H1 (cell line): ENCODE data around the gene PRG3. TPM values are rescaled to one million over a fixed set of nuclear protein-coding genes. Genes with fewer than 3 reads are reported as not detected.

Source experiments
- CTCF ChIA-PET: fragments of 300-600 bp; sonication (Branson Sonifier 250); formaldehyde crosslinking; loops from one replicate; lab custom pipeline; 2021; ENCODE audit not compliant: partially characterized antibody; lab: Charles Lee
- POLR2A ChIA-PET: fragments of 300-600 bp; sonication (Branson Sonifier 250); formaldehyde crosslinking; loops from one replicate; lab custom pipeline; 2021; ENCODE audit warnings: inconsistent platforms; ENCODE audit not compliant: partially characterized antibody; lab: Charles Lee
- DNase-seq, 2 experiments: peaks; one replicate each; pipeline versions ENCODE4 v3.0.0 to v3.0.0-alpha.2; 2010 to 2022; ENCODE audit warnings: low spot score in 2 of 2, low read depth in 1 of 2, mixed read lengths in 1 of 2
- FAIRE-seq: peaks from 2 replicates; lab custom pipeline; 2011; peaks lifted over from hg19 to GRCh38; lab: Jason Lieb, UNC
- H2AFZ ChIP-seq: 2 replicates; pipeline ENCODE4 v1.8.1; 2012; ENCODE audit warnings: low read length, inconsistent platforms
- H2AK5ac ChIP-seq: 2 replicates; pipeline ENCODE4 v1.6.1; 2013; ENCODE audit warnings: low read depth, low read length
- H2BK120ac ChIP-seq: replicated peaks from 2 replicates; pipeline ENCODE3; 2013; ENCODE audit warnings: low read depth, low read length, inconsistent platforms
- H2BK12ac ChIP-seq: 2 replicates; pipeline ENCODE4 v1.6.1; 2013; ENCODE audit warnings: low read depth, low read length
- H2BK15ac ChIP-seq: 2 replicates; pipeline ENCODE4 v1.6.1; 2013; ENCODE audit warnings: low read length
- H2BK20ac ChIP-seq: 2 replicates; pipeline ENCODE4 v1.6.1; 2013; ENCODE audit warnings: low read length
- H2BK5ac ChIP-seq: 2 replicates; pipeline ENCODE4 v1.6.1; 2013; ENCODE audit warnings: low read depth, low read length
- H3K14ac ChIP-seq: 2 replicates; pipeline ENCODE4 v1.6.1; 2013; ENCODE audit warnings: inconsistent platforms; ENCODE audit not compliant: insufficient read length
- H3K18ac ChIP-seq: 2 replicates; pipeline ENCODE4 v1.6.1; 2013; ENCODE audit warnings: low read length; ENCODE audit errors: extremely low read depth
- H3K23ac ChIP-seq: 2 replicates; pipeline ENCODE4 v1.6.1; 2013; ENCODE audit warnings: inconsistent platforms; ENCODE audit not compliant: insufficient read length
- H3K23me2 ChIP-seq: 2 replicates; pipeline ENCODE4 v1.6.1; 2013; ENCODE audit warnings: low read depth, low read length
- H3K27ac ChIP-seq: 2 replicates; pipeline ENCODE4 v1.6.1; 2011; ENCODE audit warnings: low read depth, low read length, inconsistent platforms
- H3K27me3 ChIP-seq, 4 experiments: replicated peaks in 1 of 4; 1 replicate in 1 of 4; 2 replicates in 3 of 4; pipeline versions ENCODE4 v1.6.1 to v1.8.1; 2011 to 2013; ENCODE audit warnings: low read length in 3 of 4, mild to moderate bottlenecking in 3 of 4, inconsistent platforms in 2 of 4, mixed read lengths in 2 of 4, moderate library complexity in 1 of 4; ENCODE audit not compliant: control insufficient read depth in 3 of 4, insufficient read depth in 3 of 4; ENCODE audit errors: extremely low read depth in 1 of 4
- H3K36me3 ChIP-seq, 4 experiments: 2 replicates each; pipeline versions ENCODE4 v1.6.1 to v1.8.1; 2011 to 2013; ENCODE audit warnings: mild to moderate bottlenecking in 4 of 4, low read length in 3 of 4, moderate library complexity in 2 of 4, control low read depth in 1 of 4, inconsistent platforms in 1 of 4; ENCODE audit not compliant: insufficient read depth in 4 of 4, control insufficient read depth in 2 of 4
- H3K4ac ChIP-seq: replicated peaks from 2 replicates; pipeline ENCODE3; 2013; ENCODE audit warnings: low read length, low read depth, mixed read lengths, inconsistent platforms; ENCODE audit not compliant: insufficient read length
- H3K4me1 ChIP-seq, 4 experiments: replicated peaks in 1 of 4; 1 replicate in 1 of 4; 2 replicates in 3 of 4; pipeline versions ENCODE4 v1.6.1 to v1.8.1; 2011 to 2013; ENCODE audit warnings: low read length in 3 of 4, inconsistent platforms in 2 of 4, mixed read lengths in 1 of 4; ENCODE audit not compliant: insufficient read depth in 4 of 4, control insufficient read depth in 3 of 4
- H3K4me2 ChIP-seq, 2 experiments: 2 replicates each; pipeline versions ENCODE4 v1.6.1 to v1.8.1; 2011 to 2013; ENCODE audit warnings: low read depth in 2 of 2, low read length in 2 of 2, control low read depth in 1 of 2, inconsistent platforms in 1 of 2, mild to moderate bottlenecking in 1 of 2; ENCODE audit not compliant: insufficient read depth in 1 of 2
- H3K4me3 ChIP-seq, 4 experiments: fragments of 200-600, 300-600 bp in 1 of 4; sonication (generic), shearing (Covaris generic), sonication (Bioruptor Twin) in 1 of 4; 2 replicates each; pipeline versions ENCODE4 v1.5.1 to v1.8.1; 2011 to 2016; ENCODE audit warnings: low read length in 4 of 4, low read depth in 3 of 4, control low read depth in 2 of 4, inconsistent platforms in 2 of 4, mild to moderate bottlenecking in 2 of 4, mixed read lengths in 1 of 4, moderate library complexity in 1 of 4; ENCODE audit not compliant: insufficient read depth in 2 of 4; ENCODE audit errors: extremely low read depth in 1 of 4
- H3K56ac ChIP-seq: replicated peaks from 2 replicates; pipeline ENCODE3; 2013; ENCODE audit warnings: low read depth, mild to moderate bottlenecking, mixed read lengths, low read length, inconsistent platforms; ENCODE audit not compliant: insufficient read length
- H3K79me1 ChIP-seq: 2 replicates; pipeline ENCODE4 v1.6.1; 2013; ENCODE audit warnings: low read depth, low read length, control low read depth
- H3K79me2 ChIP-seq, 2 experiments: 2 replicates each; pipeline versions ENCODE4 v1.6.1 to v1.8.1; 2012 to 2013; ENCODE audit warnings: low read length in 2 of 2, mild to moderate bottlenecking in 2 of 2, inconsistent platforms in 1 of 2; ENCODE audit not compliant: insufficient read depth in 2 of 2, control insufficient read depth in 1 of 2
- H3K9ac ChIP-seq, 4 experiments: replicated peaks in 1 of 4; 1 replicate in 1 of 4; 2 replicates in 3 of 4; pipeline versions ENCODE4 v1.6.1 to v1.8.1; 2011 to 2013; ENCODE audit warnings: low read depth in 3 of 4, low read length in 3 of 4, control low read depth in 2 of 4, mild to moderate bottlenecking in 2 of 4, moderate library complexity in 2 of 4, inconsistent platforms in 1 of 4; ENCODE audit errors: extremely low read depth in 1 of 4
- H3K9me3 ChIP-seq, 2 experiments: 2 replicates each; pipeline versions ENCODE4 v1.6.1 to v1.8.1; 2012 to 2013; ENCODE audit warnings: mild to moderate bottlenecking in 2 of 2, moderate library complexity in 2 of 2, control low read depth in 1 of 2, inconsistent platforms in 1 of 2, low read depth in 1 of 2, low read length in 1 of 2, mixed read lengths in 1 of 2; ENCODE audit not compliant: insufficient read depth in 2 of 2
- H4K20me1 ChIP-seq, 2 experiments: replicated peaks in 1 of 2; 2 replicates each; pipeline versions ENCODE3 to v1.8.1; 2011 to 2013; ENCODE audit warnings: inconsistent platforms in 2 of 2, low read length in 2 of 2, mild to moderate bottlenecking in 1 of 2; ENCODE audit not compliant: insufficient read depth in 2 of 2, control insufficient read depth in 1 of 2
- H4K5ac ChIP-seq: 2 replicates; pipeline ENCODE4 v1.6.1; 2013; ENCODE audit warnings: low read length, low read depth, mixed read lengths, inconsistent platforms; ENCODE audit not compliant: insufficient read length
- H4K8ac ChIP-seq: 2 replicates; pipeline ENCODE4 v1.8.0; 2013; ENCODE audit warnings: mild to moderate bottlenecking, moderate library complexity, low read length, inconsistent platforms; ENCODE audit not compliant: insufficient read depth; ENCODE audit errors: extremely low read depth
- H4K91ac ChIP-seq: replicated peaks from 2 replicates; pipeline ENCODE3; 2013; ENCODE audit warnings: low read length, mixed read lengths, inconsistent platforms; ENCODE audit not compliant: insufficient read length
- ASH2L ChIP-seq: fragments of 200-600, 300-600 bp; sonication (generic); IDR thresholded peaks from one replicate; pipeline ENCODE4 v1.7.1; 2017; ENCODE audit warnings: low read length
- BACH1 ChIP-seq: IDR thresholded peaks from 2 replicates; pipeline ENCODE4 v1.6.1; 2012; ENCODE audit warnings: low read length, improper control_type of control experiment
- BCL11A ChIP-seq, 2 experiments: IDR thresholded peaks; one replicate each; pipeline ENCODE4 v1.6.1; 2011; ENCODE audit warnings: low read depth in 2 of 2, low read length in 2 of 2, mild to moderate bottlenecking in 2 of 2
- CTBP2 ChIP-seq: IDR thresholded peaks from 2 replicates; pipeline ENCODE4 v1.7.0; 2011; ENCODE audit warnings: borderline replicate concordance, mild to moderate bottlenecking, moderate library complexity, mixed read lengths, low read length; ENCODE audit not compliant: insufficient read depth, insufficient read length
- FOSL1 ChIP-seq: IDR thresholded peaks from 2 replicates; pipeline ENCODE4 v1.6.1; 2011; ENCODE audit warnings: mild to moderate bottlenecking, low read depth, low read length, moderate library complexity; ENCODE audit not compliant: insufficient read depth
- RAD21 ChIP-seq, 2 experiments: IDR thresholded peaks in 1 of 2; conservative IDR thresholded peaks in 1 of 2; 2 replicates each; pipeline ENCODE4 v1.6.1; 2011; ENCODE audit warnings: low read depth in 2 of 2, low read length in 2 of 2, improper control_type of control experiment in 1 of 2, inconsistent platforms in 1 of 2, mild to moderate bottlenecking in 1 of 2, moderate library complexity in 1 of 2
- SIX5 ChIP-seq: IDR thresholded peaks from 2 replicates; pipeline ENCODE4 v1.6.1; 2011; ENCODE audit warnings: mild to moderate bottlenecking, low read depth, low read length
- SP2 ChIP-seq: IDR thresholded peaks from 2 replicates; pipeline ENCODE4 v1.6.1; 2012; ENCODE audit warnings: mild to moderate bottlenecking, low read length, inconsistent platforms
- USF2 ChIP-seq: IDR thresholded peaks from 2 replicates; pipeline ENCODE4 v1.6.1; 2011; ENCODE audit warnings: low read length, improper control_type of control experiment
- YY1 ChIP-seq: IDR thresholded peaks from 2 replicates; pipeline ENCODE4 v1.6.1; 2011; ENCODE audit warnings: low read depth, mild to moderate bottlenecking, low read length
- WGBS, 2 experiments: shearing (Covaris generic) in 1 of 2; methylation state at CpG; one replicate each; pipeline versions ENCODE4 v1.1.6 to v1.1.7; 2013 to 2015; ENCODE audit warnings: low lambda C conversion rate in 2 of 2, mixed read lengths in 2 of 2, inconsistent platforms in 1 of 2, low coverage in 1 of 2, missing lambda C conversion rate in 1 of 2; ENCODE audit not compliant: insufficient replicate concordance in 2 of 2, insufficient coverage in 1 of 2, insufficient read length in 1 of 2; ENCODE audit errors: extremely low coverage in 1 of 2, missing lambda C conversion rate in 1 of 2; 5-methylcytosine and 5-hydroxymethylcytosine counted together
- polyA plus RNA-seq, 7 experiments: library from polyadenylated mRNA; depleted of rRNA in 3 of 7; stranded (reverse) in 5 of 7; unstranded in 2 of 7; fragments of >200 nt in 5 of 7; fragments of 200-250 nt in 2 of 7; gene quantifications; 1 replicate in 5 of 7; 2 replicates in 1 of 7; 4 replicates in 1 of 7; pipeline versions ENCODE4 v1.2.1 to v1.2.3, GENCODE V29; 2011 to 2013; ENCODE audit warnings: missing spikeins in 2 of 7, mixed read lengths in 2 of 7
- total RNA-seq: library from RNA; stranded (reverse); fragmentation: NEBNext Ultra II Directional; extraction: Animal tissue kit (Norgen Biotek cat#: 25700); gene quantifications from 2 replicates; pipeline ENCODE4 v1.2.1, GENCODE V29; 2021

PRG3 gene
- total and polyA plus RNA-seq, 2 of the 8 experiments (the other 6 are each of a cell fraction or from before 2014, with no cell fraction given): not detected

GRCh38 chr11:57358991-57359390 is 22.0 kb downstream of the PRG3 start:
- Histone ChIP-seq H2AFZ (no peak overlapping the region), H2BK15ac (no peak overlapping the region)
- FAIRE-seq: no peak

More at GRCh38 chr11:57358991-57359390, 22.0 kb downstream of the PRG3 start:
- TF ChIP-seq RAD21 (IDR thresholded peaks at IDR 0.05 in 1 of 2, conservative IDR thresholded peaks at IDR 0.05 in 1 of 2; ENCODE audit: low read depth in 2 of 2, low read length in 2 of 2) (no peak), YY1 (no peak), FOSL1 (no peak), USF2 (no peak), SP2 (no peak), BCL11A (IDR thresholded peaks at IDR 0.05; ENCODE audit: low read depth in 2 of 2, low read length in 2 of 2) (no peak), CTBP2 (no peak), SIX5 (no peak), BACH1 (no peak), ASH2L (no peak)
- CTCF ChIA-PET: interaction anchor here (0.5 to 4.9 kb wide), 10 partner anchors 8 to 167 kb away, joined by 3 to 24 read pairs (median 6); no protein-coding TSS in a partner anchor
- no peak overlapping the region for H3K4ac ChIP-seq
- WGBS, 2 experiments: 83% methylated on average over 8 of the region's 9 CpGs; no CpG with 5 or more reads in 1 of the 2 experiments
- H3K4me3 ChIP-seq: no peak overlapping the region
- H3K9ac ChIP-seq: no peak overlapping the region
- H3K36me3 ChIP-seq: no peaks in the 10 kb centered on the region
- no peak overlapping the region for H3K23ac ChIP-seq
- peaks cover 0 to 6% (median 1%) of the 10 kb centered on the region in 4 experiments; a peak in 3 of 7 replicates for H3K4me1 ChIP-seq
- no peak overlapping the region for H3K27ac ChIP-seq
- no peak overlapping the region for H3K18ac ChIP-seq
- H2BK5ac ChIP-seq: 0 out of 2 replicates have a peak overlapping the region, but pooled peaks have one; percentile 24
- H2AK5ac ChIP-seq: no peak overlapping the region
- no peak overlapping the region for H2BK12ac ChIP-seq
- H3K14ac ChIP-seq: no peak overlapping the region
- no peaks in the 10 kb centered on the region for H3K79me2 ChIP-seq
- H4K91ac ChIP-seq: no peak overlapping the region
- H4K20me1 ChIP-seq: no peaks in the 10 kb centered on the region
- H3K9me3 ChIP-seq: no peaks in the 10 kb centered on the region
- POLR2A ChIA-PET: interaction anchor here (1.6 kb wide), 1 partner anchor 47 kb away, joined by 5 read pairs; no protein-coding TSS in a partner anchor
- no peak overlapping the region for H2BK120ac ChIP-seq
- H3K23me2 ChIP-seq: no peaks in the 10 kb centered on the region; the same call in 1 of the 2 replicates
- no peaks in the 10 kb centered on the region; a peak in 1 of 7 replicates for H3K27me3 ChIP-seq
- no peak overlapping the region for H4K8ac ChIP-seq
- H2BK20ac ChIP-seq: no peak overlapping the region
- no peak overlapping the region for H3K56ac ChIP-seq
- DNase-seq: no peak
- H3K79me1 ChIP-seq: no peaks in the 10 kb centered on the region
- no peak overlapping the region for H3K4me2 ChIP-seq
- no peak overlapping the region for H4K5ac ChIP-seq
